ENCODE results near the gene TNFSF10.

The TNFSF10 gene

DNA sequence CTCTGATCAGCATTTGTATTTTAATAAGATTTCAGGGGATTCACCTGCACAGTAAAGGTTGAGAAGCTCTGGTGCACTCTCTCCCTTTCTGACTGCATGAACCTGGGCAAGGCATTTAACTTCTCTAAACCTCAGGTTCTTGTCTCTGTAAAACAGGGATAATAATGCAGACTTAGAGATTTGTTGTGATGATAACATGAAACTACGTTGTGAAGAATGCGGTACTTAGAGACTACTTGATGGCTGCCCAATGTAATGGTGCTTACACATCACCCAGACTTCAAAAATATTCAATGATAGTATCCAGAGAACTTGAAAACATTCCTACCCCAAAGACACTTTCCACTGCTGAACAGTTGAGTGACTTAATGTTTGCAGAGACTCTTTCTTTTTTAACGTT lies 19.8 kb upstream of the TNFSF10 start:
- Histone ChIP-seq H3K4me3 (ENCODE audit: low read depth in 1 of 2, low read length in 2 of 2) (no peak overlapping the region), H3K36me3 (ENCODE audit: control insufficient read depth in 1 of 2, insufficient read depth in 2 of 2, low read length in 2 of 2) (no peaks in the 10 kb centered on the region), H3K27ac (ENCODE audit: low read length) (no peak overlapping the region), H3K4me1 (ENCODE audit: control insufficient read depth in 1 of 2, insufficient read depth in 2 of 2, low read length in 2 of 2) (peaks cover 10 to 13% of the 10 kb centered on the region in 2 donors), H3K27me3 (ENCODE audit: low read depth, low read length) (no peaks in the 10 kb centered on the region), H3K9me3 (ENCODE audit: control insufficient read depth in 1 of 2, low read length in 2 of 2) (no peaks in the 10 kb centered on the region)

DNA sequence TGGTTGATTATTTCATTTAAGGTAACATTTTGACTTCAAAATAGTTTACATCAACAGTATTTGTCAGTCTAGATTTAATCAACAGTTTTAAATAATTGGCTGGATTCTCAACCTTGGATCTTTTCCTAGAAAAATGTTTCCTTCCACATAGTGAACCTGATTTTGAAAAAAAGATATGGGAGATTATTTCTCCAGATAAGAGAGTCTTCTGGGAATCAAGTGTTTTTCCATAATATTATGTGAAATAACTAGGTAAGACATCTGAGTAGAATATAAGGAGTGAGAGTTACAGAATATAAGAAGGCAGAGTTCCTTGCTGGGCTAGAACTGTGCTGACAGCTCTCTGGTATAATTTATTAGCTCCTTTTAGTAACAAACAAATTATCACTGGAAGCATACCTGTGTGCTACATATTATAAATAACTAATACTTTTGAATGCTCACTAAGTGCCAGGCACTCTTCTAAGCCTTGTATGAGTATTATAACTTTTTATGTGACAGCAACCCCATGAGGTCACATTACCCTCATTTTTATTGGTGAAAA lies 18.8 kb upstream of the TNFSF10 start:
- H3K9me3 ChIP-seq (ENCODE audit: control insufficient read depth in 1 of 2, low read length in 2 of 2) = no peaks in the 10 kb centered on the region
- H3K4me3 ChIP-seq (ENCODE audit: low read depth in 1 of 2, low read length in 2 of 2) = no peak overlapping the region
- no peak overlapping the region for H3K27ac ChIP-seq (ENCODE audit: low read length)
- H3K4me1 ChIP-seq (ENCODE audit: control insufficient read depth in 1 of 2, insufficient read depth in 2 of 2, low read length in 2 of 2) = peaks cover 10 to 11% of the 10 kb centered on the region in 2 donors
- H3K27me3 ChIP-seq (ENCODE audit: low read depth, low read length) = no peaks in the 10 kb centered on the region
- H3K36me3 ChIP-seq (ENCODE audit: control insufficient read depth in 1 of 2, insufficient read depth in 2 of 2, low read length in 2 of 2) = no peaks in the 10 kb centered on the region

DNA sequence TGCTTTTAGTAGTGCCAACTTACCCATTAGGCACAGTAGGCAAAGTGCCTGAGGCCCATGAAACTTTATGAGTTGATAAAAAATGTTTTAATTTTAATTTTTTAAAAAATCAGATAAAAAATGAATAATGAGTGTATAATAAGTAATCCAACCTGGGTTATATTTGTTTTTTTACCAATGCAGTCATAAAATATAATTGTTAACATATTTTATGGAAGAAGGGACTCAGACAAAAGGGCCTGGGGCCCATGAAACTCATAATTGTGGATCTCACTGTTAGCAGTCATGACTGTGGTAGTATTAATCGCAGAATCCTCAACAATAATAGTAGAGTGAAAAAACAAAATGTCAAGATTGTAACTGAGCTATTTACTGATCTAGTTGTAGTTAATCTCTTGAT lies 16.8 kb upstream of the TNFSF10 start:
- Histone ChIP-seq H3K36me3 (ENCODE audit: control insufficient read depth in 1 of 2, insufficient read depth in 2 of 2, low read length in 2 of 2) (no peaks in the 10 kb centered on the region), H3K9me3 (ENCODE audit: control insufficient read depth in 1 of 2, low read length in 2 of 2) (no peaks in the 10 kb centered on the region), H3K4me1 (ENCODE audit: control insufficient read depth in 1 of 2, insufficient read depth in 2 of 2, low read length in 2 of 2) (peaks cover 6% of the 10 kb centered on the region in 2 donors), H3K27me3 (ENCODE audit: low read depth, low read length) (no peaks in the 10 kb centered on the region), H3K4me3 (ENCODE audit: low read depth in 1 of 2, low read length in 2 of 2) (no peak overlapping the region), H3K27ac (ENCODE audit: low read length) (no peak overlapping the region)

DNA sequence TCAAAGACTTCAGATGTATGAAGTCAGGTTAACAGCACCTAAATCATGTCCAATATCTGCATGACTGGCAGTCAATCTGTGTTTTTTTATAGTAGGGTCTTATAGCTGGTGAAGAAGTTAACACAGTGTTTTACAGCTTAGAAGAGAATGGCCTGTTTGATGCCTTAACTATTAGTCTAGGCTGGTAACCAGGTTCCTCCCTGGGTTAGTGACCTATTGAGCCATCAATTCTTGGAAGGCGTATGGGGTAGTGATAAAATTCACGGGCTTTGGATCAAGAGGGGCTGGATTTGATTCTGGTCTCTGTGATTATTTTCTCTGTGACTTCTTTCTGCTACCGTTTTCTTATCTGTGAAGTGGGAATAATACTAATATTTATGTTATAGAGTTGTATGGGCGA lies 16.0 kb upstream of the TNFSF10 start:
- Histone ChIP-seq H3K27me3 (ENCODE audit: low read depth, low read length) (no peaks in the 10 kb centered on the region), H3K27ac (ENCODE audit: low read length) (no peak overlapping the region), H3K36me3 (ENCODE audit: control insufficient read depth in 1 of 2, insufficient read depth in 2 of 2, low read length in 2 of 2) (no peaks in the 10 kb centered on the region), H3K9me3 (ENCODE audit: control insufficient read depth in 1 of 2, low read length in 2 of 2) (no peaks in the 10 kb centered on the region), H3K4me1 (ENCODE audit: control insufficient read depth in 1 of 2, insufficient read depth in 2 of 2, low read length in 2 of 2) (peaks cover 6% of the 10 kb centered on the region in 2 donors), H3K4me3 (ENCODE audit: low read depth in 1 of 2, low read length in 2 of 2) (no peak overlapping the region)

DNA sequence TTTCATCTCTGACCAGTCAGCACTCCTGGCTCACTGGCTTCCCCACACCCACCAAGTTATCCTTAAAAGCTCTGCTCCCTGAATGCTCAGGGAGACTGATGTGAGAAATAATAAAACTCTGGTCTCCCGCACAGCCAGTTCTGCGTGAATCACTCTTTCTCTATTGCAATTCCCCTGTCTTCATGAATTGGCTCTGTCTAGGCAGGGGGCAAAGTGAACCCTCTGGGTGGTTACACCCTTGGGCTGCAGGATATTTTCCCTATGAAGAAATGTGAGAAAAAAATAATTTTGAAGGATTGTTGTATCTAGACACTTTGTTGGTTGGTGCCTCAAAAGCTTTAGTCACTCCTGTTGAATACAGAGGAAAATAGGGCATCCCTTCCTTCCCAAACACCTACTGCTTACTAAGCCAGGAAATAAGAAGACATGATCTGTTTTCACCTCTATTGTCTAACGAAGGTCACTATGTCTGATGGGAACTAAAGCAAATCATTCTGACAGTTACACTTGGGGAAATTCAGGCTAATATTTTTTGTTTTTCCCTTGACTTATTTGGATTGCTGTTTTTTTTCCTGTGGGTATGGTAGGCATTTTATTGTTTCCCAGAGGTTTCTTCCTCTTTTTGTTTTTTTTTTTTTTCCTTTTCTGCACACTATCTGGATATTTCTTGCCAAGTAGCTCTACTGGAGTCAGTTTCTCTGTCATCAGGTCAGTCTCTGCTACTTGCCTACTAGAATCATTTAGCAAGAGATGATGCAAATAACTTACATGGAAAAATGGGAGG lies 15.3 kb upstream of the TNFSF10 start:
- Histone ChIP-seq H3K27ac (ENCODE audit: low read length) (no peak overlapping the region), H3K27me3 (ENCODE audit: low read depth, low read length) (no peaks in the 10 kb centered on the region), H3K9me3 (ENCODE audit: control insufficient read depth in 1 of 2, low read length in 2 of 2) (no peaks in the 10 kb centered on the region), H3K36me3 (ENCODE audit: control insufficient read depth in 1 of 2, insufficient read depth in 2 of 2, low read length in 2 of 2) (no peaks in the 10 kb centered on the region), H3K4me1 (ENCODE audit: control insufficient read depth in 1 of 2, insufficient read depth in 2 of 2, low read length in 2 of 2) (peaks cover 6% of the 10 kb centered on the region in 2 donors), H3K4me3 (ENCODE audit: low read depth in 1 of 2, low read length in 2 of 2) (no peak overlapping the region)

DNA sequence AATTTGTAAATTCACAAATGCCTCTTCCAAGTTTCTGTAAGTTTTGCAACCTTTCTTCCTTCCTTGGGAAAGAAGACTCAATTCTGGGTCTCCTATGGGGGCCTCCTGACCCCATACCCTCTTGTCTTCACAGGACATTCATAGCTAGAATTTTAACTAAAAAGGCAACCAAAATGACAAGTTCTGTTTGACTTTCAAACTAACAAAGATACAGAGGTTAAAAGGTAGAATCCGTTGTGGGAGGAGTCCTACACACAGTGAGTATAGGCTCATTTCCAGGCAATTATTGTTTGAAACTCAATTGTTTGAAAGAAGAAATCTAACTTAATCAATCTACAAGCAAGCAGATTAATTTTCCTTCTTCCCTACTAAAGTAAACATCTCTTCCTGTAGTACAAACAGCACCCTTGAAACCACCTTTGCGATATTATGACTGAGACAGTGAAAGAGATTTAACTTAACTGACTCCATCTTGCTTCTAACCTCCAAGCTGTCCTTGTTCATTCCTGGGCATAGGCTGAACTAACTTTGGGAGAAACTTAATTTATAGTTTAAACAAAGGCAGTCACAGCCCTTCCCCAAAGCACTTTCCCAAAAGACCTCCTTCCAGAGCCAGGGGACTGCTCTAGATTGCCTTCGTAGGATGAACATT lies 14.4 kb upstream of the TNFSF10 start:
- Histone ChIP-seq H3K4me3 (ENCODE audit: low read depth in 1 of 2, low read length in 2 of 2) (no peak overlapping the region), H3K36me3 (ENCODE audit: control insufficient read depth in 1 of 2, insufficient read depth in 2 of 2, low read length in 2 of 2) (no peaks in the 10 kb centered on the region), H3K27ac (ENCODE audit: low read length) (no peak overlapping the region), H3K27me3 (ENCODE audit: low read depth, low read length) (no peaks in the 10 kb centered on the region), H3K4me1 (ENCODE audit: control insufficient read depth in 1 of 2, insufficient read depth in 2 of 2, low read length in 2 of 2) (peaks cover 0 to 6% of the 10 kb centered on the region in 2 donors), H3K9me3 (ENCODE audit: control insufficient read depth in 1 of 2, low read length in 2 of 2) (no peaks in the 10 kb centered on the region)

DNA sequence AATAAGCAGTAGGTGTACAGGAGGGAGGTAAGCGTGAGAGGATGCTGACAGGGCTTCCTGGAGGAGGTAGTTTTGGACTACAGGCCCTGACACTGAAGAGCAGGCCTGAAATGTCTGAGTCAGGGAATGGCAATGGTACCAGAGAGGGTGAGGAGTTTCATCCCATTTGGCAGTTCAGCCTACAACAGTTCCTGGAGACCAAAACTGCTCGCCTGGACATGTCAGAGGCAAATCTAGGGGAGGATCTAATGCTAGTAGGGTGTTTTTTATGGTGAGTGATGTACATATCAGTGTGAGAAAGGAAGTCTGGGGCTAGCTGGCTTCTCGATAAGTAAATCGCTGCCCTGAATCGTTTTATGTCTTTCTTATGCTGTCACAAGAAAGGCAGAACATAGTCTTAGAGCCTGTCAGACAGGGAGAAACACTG lies 13.8 kb upstream of the TNFSF10 start:
- Histone ChIP-seq H3K36me3 (ENCODE audit: control insufficient read depth in 1 of 2, insufficient read depth in 2 of 2, low read length in 2 of 2) (no peaks in the 10 kb centered on the region), H3K27ac (ENCODE audit: low read length) (no peak overlapping the region), H3K4me1 (ENCODE audit: control insufficient read depth in 1 of 2, insufficient read depth in 2 of 2, low read length in 2 of 2) (peaks cover 0 to 2% of the 10 kb centered on the region in 2 donors), H3K27me3 (ENCODE audit: low read depth, low read length) (no peaks in the 10 kb centered on the region), H3K4me3 (ENCODE audit: low read depth in 1 of 2, low read length in 2 of 2) (no peak overlapping the region), H3K9me3 (ENCODE audit: control insufficient read depth in 1 of 2, low read length in 2 of 2) (no peaks in the 10 kb centered on the region)

DNA sequence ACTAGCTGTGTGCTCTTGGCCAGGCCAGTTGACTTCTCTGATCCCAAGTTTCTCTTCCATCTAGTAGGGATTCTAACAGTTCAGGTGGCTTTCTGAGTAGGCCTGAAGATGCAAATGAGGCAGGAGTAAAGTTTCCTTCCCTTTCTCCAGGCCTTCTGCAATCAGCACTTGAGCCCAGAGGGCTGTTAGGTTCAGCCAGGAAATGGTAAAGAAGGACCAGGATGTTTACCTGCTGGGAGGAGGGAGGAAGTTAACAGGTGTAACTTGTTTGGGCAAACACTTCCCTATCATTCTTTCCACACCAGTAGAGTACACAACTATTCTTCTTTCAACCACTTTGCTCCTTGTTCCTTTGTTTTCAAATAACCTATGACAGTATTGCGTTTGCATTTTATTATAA lies 13.3 kb upstream of the TNFSF10 start:
- no peaks in the 10 kb centered on the region for H3K4me1 ChIP-seq (ENCODE audit: control insufficient read depth in 1 of 2, insufficient read depth in 2 of 2, low read length in 2 of 2)
- H3K27me3 ChIP-seq (ENCODE audit: low read depth, low read length) = no peaks in the 10 kb centered on the region
- H3K27ac ChIP-seq (ENCODE audit: low read length) = no peak overlapping the region
- H3K36me3 ChIP-seq (ENCODE audit: control insufficient read depth in 1 of 2, insufficient read depth in 2 of 2, low read length in 2 of 2) = no peaks in the 10 kb centered on the region
- no peak overlapping the region for H3K4me3 ChIP-seq (ENCODE audit: low read depth in 1 of 2, low read length in 2 of 2)
- H3K9me3 ChIP-seq (ENCODE audit: control insufficient read depth in 1 of 2, low read length in 2 of 2) = no peaks in the 10 kb centered on the region

DNA sequence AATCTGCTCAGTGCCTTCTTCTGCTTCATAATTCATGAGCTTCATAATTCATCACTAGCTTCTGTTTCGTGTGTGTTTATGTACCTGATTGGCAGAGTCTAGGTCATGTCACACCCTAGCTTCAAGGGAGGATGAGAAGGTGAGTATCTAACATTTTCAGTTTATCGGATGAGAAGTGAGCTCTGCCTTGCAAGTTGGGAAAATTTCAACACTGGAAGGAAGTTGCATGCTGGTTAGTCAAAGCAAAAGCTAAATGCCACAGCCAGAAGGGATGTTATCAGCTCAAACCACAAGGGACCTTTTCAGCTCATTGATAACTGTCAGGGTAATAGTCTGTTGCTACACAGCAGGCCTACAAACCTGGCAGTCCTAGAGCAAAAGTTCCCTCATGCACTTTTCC lies 7.3 kb upstream of the TNFSF10 start:
- H3K27ac ChIP-seq (ENCODE audit: low read length) = no peak overlapping the region

DNA sequence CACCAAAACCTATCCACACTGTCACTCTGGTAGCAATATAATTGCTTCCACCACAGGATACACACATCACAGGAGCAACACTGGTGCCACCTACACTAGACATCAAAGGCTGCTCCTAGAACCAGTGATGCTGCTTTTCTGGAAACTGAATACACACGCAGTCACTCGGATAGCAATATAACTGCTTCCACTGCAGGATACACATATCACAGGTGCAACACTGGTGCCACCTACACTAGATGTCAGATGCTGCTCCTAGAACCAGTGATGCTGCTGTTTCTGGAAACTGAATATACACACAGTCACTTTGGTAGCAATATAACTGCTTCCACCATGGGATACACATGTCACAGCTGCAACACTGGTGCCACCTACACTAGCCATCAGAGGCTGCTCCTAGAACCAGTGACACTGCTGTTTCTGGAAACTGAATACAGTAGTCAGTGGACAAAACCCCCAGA lies 6.9 kb upstream of the TNFSF10 start:
- Histone ChIP-seq H3K4me3 (ENCODE audit: low read depth in 1 of 2, low read length in 2 of 2) (no peak overlapping the region), H3K4me1 (ENCODE audit: control insufficient read depth in 1 of 2, insufficient read depth in 2 of 2, low read length in 2 of 2) (peaks cover 0 to 5% of the 10 kb centered on the region in 2 donors), H3K27ac (ENCODE audit: low read length) (no peak overlapping the region), H3K9me3 (ENCODE audit: control insufficient read depth in 1 of 2, low read length in 2 of 2) (no peaks in the 10 kb centered on the region), H3K36me3 (ENCODE audit: control insufficient read depth in 1 of 2, insufficient read depth in 2 of 2, low read length in 2 of 2) (no peaks in the 10 kb centered on the region), H3K27me3 (ENCODE audit: low read depth, low read length) (no peaks in the 10 kb centered on the region)

More for the DNA sequence above, 7.3 kb upstream of the TNFSF10 start:
- Histone ChIP-seq H3K4me3 (ENCODE audit: low read depth in 1 of 2, low read length in 2 of 2) (no peak overlapping the region), H3K27me3 (ENCODE audit: low read depth, low read length) (no peaks in the 10 kb centered on the region), H3K4me1 (ENCODE audit: control insufficient read depth in 1 of 2, insufficient read depth in 2 of 2, low read length in 2 of 2) (peaks cover 0 to 5% of the 10 kb centered on the region in 2 donors), H3K36me3 (ENCODE audit: control insufficient read depth in 1 of 2, insufficient read depth in 2 of 2, low read length in 2 of 2) (no peaks in the 10 kb centered on the region), H3K9me3 (ENCODE audit: control insufficient read depth in 1 of 2, low read length in 2 of 2) (no peaks in the 10 kb centered on the region)

DNA sequence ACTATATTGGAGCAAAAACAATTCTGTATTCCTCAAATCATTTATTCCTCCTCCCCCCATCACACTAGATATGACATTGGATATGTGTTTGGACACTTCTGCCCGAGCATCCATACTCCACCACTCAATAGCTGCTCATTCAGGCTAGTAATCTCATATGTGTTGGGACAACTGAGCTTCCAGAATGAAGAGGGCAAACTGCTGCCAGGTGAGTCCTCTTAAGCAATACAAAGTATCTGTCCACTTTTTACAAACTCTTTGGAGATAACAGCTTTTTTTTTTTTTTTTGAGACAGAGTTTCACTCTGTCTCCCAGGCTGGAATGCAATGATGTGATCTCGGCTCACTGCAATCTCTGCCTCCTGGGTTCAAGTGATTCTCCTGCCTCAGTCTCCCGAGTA lies 5.4 kb upstream of the TNFSF10 start:
- H3K27me3 ChIP-seq (ENCODE audit: low read depth, low read length) = no peaks in the 10 kb centered on the region
- H3K4me3 ChIP-seq (ENCODE audit: low read depth in 1 of 2, low read length in 2 of 2) = no peak overlapping the region
- H3K9me3 ChIP-seq (ENCODE audit: control insufficient read depth in 1 of 2, low read length in 2 of 2) = no peaks in the 10 kb centered on the region
- no peak overlapping the region for H3K27ac ChIP-seq (ENCODE audit: low read length)
- no peaks in the 10 kb centered on the region for H3K36me3 ChIP-seq (ENCODE audit: control insufficient read depth in 1 of 2, insufficient read depth in 2 of 2, low read length in 2 of 2)
- peaks cover 4 to 5% of the 10 kb centered on the region in 2 donors for H3K4me1 ChIP-seq (ENCODE audit: control insufficient read depth in 1 of 2, insufficient read depth in 2 of 2, low read length in 2 of 2)
